Mononuclear cell (primary cell): ENCODE measurements around the gene GRIK2. TPM values are rescaled to one million over a fixed set of nuclear protein-coding genes. Genes with fewer than 3 reads are reported as not detected.

Source experiments
- H3K27me3 ChIP-seq: 2 replicates; pipeline ENCODE4 v1.6.0; 2011; ENCODE audit warnings: low read length, control low read depth; ENCODE audit not compliant: insufficient read depth
- H3K4me1 ChIP-seq: 2 replicates; pipeline ENCODE4 v1.5.1; 2011; ENCODE audit warnings: mild to moderate bottlenecking, low read length, control low read depth; ENCODE audit not compliant: insufficient read depth
- H3K4me3 ChIP-seq: 2 replicates; pipeline ENCODE4 v1.5.1; 2011; ENCODE audit warnings: mild to moderate bottlenecking, low read length, moderate library complexity
- H3K9me3 ChIP-seq: 2 replicates; pipeline ENCODE4 v1.5.1; 2011; ENCODE audit warnings: low read depth, mild to moderate bottlenecking, control low read depth, low read length
- total RNA-seq: library from RNA; depleted of rRNA; stranded (reverse); fragments of >200 nt; gene quantifications from one replicate; pipeline ENCODE4 v1.2.3, GENCODE V29; 2012

The GRIK2 gene
- total RNA-seq, 1 donor: not detected

DNA sequence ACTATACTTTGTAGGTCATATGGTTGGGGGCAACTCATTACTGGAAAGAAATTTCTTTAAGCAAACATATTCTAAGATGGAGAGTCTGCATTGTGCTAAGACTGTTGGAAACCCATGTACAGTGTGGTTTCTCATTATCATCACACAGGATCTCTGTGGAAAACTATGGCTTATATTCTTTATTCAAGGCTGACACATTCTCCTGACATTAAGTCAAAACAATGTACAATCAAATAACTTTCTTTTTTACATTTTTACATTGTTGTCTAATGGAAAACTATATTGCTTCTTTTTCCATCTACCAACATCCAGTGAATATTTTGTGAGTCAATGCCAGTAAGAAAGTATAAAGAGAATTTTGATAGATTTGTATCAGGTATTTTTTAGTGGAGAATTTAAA is 417.6 kb downstream of the GRIK2 start:
- Histone ChIP-seq H3K27me3 (no peaks in the 10 kb centered on the region), H3K4me1 (no peaks in the 10 kb centered on the region), H3K4me3 (no peak overlapping the region), H3K9me3 (no peaks in the 10 kb centered on the region)

DNA sequence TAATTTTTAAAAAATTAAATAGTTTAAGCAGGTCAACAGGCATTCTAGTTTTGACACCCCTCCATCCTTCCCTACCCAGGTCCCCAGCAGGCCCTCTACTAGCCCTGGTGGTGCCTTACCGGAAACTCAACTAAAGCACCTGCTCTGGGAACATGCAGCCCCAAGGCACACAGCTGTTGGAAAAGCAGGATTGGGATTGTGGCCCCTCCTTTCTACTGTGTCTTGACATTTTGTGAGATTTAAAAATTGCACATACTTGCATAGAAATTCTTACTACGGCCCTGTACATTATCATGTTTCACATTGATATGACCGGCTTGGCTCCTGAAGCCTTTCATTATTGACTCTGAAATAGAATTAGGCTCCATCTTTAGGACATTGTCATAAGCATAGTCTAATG is 423.2 kb downstream of the GRIK2 start:
- H3K9me3 ChIP-seq: no peaks in the 10 kb centered on the region
- no peaks in the 10 kb centered on the region for H3K27me3 ChIP-seq
- H3K4me3 ChIP-seq: no peak overlapping the region
- H3K4me1 ChIP-seq: no peaks in the 10 kb centered on the region

DNA sequence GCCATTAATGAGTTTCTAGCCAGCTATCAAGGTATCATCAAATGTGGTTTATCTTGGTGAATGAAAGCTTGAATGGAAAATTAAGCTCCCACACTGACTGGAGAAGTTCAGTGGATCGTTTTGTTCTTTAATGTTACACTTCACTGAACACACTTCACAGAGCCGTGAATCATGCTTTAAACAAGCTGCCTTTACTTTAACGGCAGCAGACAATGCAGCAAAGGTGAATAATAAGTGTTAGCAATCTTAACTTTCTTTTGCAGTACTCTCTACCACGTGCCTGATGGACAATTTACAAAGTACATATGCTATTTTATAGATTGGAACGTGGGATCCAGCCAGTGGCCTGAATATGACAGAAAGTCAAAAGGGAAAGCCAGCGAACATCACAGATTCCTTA is 424.5 kb downstream of the GRIK2 start:
- Histone ChIP-seq H3K4me3 (no peak overlapping the region), H3K27me3 (no peaks in the 10 kb centered on the region), H3K4me1 (no peaks in the 10 kb centered on the region), H3K9me3 (no peaks in the 10 kb centered on the region)

DNA sequence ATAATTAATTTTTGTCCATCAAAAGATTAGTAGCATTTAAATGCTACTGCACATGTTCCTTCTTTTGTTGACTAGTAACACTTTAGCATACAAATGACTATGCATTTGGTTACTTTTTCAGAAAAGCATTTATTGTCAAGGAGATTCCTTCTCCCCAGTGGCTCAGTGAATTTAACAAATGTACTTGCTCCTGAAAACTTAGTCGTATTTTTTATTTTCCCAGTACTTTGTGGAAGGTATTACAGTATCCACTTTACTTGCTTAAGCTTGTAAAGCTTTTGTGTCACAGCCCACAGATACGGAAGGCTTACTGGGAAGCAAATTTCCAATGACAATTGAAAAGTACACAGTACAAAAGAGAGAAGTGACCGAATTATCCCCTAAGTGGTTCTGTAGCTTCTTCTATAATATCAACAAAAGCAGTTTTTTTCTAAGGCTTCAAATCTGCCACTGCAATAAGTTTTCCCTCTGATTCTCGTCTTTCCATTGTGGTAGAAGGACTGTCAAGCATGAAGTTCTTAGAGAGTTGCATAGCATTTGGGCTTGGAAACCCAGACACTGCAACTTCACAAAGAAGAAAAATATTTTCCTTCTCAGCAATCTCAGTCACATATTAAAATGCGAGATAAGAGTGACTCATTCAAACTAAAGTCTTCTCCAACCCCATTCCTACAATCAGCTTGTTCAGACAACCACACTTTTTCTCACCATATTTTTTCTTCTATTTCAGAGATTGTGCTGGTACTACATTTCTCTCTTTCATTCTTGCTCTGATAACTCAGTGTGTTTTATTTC is 431.2 kb downstream of the GRIK2 start:
- H3K27me3 ChIP-seq: no peaks in the 10 kb centered on the region
- no peak overlapping the region for H3K4me3 ChIP-seq
- no peaks in the 10 kb centered on the region for H3K4me1 ChIP-seq
- peaks cover 20% of the 10 kb centered on the region for H3K9me3 ChIP-seq

DNA sequence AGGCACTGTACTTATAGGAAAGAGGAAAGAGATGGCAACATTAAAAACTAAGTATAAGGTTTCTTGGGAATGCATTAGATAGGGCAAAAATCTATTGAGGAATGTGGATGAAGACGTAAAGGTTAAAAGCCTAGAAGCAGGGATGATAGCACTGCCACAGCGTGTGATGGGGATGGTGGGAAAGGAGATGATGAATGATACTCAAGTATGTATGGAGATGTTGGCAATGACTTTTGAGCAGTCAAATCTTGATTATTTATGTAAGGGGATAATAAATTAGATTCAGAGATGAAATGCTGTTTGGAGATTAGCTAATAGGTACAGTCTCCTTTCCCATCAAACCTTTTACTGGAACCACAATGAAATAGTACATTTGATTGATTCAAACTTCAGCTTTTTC is 432.8 kb downstream of the GRIK2 start:
- Histone ChIP-seq H3K9me3 (peaks cover 23% of the 10 kb centered on the region), H3K4me1 (no peaks in the 10 kb centered on the region), H3K27me3 (no peaks in the 10 kb centered on the region), H3K4me3 (no peak overlapping the region)

DNA sequence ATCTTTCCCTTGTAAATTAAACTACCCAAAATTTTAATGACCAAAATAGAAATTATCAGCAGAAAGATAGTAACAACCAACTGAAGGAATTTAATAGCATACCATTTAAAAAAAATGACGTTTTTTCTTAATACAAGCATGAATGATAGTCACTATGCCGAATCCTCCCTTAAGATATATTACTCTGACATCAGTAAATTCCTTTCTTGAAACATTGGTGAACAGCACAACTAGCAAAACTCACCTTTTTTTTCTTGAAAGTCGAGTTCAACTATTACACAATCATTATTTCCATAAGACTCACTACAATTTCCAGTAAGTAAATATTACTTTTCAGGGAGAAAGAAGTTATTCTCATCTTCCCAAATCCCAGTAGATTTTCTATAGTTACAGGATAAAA is 433.2 kb downstream of the GRIK2 start:
- Histone ChIP-seq H3K4me1 (no peaks in the 10 kb centered on the region), H3K9me3 (peaks cover 23% of the 10 kb centered on the region), H3K4me3 (no peak overlapping the region), H3K27me3 (no peaks in the 10 kb centered on the region)

DNA sequence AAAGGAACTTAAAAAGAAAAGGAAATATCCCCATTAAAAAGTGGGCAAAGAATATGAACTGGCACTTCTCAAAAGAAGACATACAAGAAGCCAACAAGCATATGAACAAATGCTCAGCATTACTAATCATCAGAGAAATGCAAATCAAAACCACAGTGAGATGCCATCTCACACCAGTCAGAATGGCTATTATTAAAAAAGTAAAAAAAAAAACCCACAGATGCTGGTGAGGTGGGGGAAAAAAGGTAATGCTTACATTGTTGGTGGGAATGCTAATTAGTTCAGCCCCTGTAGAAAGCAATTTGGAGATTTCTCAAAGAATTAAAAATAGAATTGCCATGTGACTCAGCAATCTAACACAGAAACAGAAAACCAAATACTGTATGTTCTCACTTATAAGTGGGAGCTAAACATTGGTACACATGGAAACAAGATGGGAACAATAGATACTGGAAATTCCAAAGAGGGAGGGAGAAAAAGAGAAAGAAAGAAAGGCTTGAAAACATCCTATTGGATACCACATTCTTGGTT is 437.1 kb downstream of the GRIK2 start:
- Histone ChIP-seq H3K4me1 (no peaks in the 10 kb centered on the region), H3K9me3 (peaks cover 18% of the 10 kb centered on the region), H3K4me3 (no peak overlapping the region), H3K27me3 (no peaks in the 10 kb centered on the region)

DNA sequence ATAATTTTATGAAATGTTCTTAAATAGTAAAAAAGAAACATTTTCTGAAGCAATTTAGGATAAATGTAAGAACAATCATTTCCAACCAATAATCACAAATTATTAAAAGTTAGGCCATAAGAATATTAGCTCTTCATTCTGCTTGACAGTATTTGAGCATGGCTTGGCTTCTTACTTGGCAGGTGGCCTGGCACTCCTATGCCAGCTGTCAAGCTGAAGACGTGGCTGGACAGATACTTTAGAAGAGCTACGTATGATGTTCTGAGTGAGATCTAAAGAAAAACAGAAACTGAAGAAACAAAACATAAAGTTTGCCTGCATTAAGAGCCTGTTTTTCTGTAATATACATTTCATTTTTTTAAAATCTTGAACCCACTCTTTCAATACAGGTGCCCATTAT is 438.9 kb downstream of the GRIK2 start:
- H3K4me1 ChIP-seq: no peaks in the 10 kb centered on the region
- peaks cover 18% of the 10 kb centered on the region for H3K9me3 ChIP-seq
- no peak overlapping the region for H3K4me3 ChIP-seq
- H3K27me3 ChIP-seq: no peaks in the 10 kb centered on the region

DNA sequence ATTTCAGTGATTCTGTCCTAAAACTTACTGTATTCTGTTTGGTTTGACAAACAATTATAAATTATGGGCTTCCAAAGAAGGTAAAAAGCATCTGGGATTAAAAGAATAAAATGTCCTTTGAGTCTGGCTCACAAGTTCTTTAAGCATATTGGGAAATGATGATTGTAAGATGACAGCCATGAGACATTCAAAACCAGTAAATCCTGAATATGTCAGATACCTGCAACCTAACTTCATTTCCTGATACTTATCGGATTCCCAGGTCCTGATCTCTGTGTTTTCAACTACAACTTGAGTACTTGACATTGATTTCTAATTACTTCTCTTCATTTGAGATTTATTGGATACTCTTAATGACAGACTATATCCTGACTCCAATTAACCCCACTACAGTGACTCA is 446.6 kb downstream of the GRIK2 start:
- Histone ChIP-seq H3K9me3 (no peaks in the 10 kb centered on the region), H3K27me3 (no peaks in the 10 kb centered on the region), H3K4me1 (no peaks in the 10 kb centered on the region), H3K4me3 (no peak overlapping the region)

DNA sequence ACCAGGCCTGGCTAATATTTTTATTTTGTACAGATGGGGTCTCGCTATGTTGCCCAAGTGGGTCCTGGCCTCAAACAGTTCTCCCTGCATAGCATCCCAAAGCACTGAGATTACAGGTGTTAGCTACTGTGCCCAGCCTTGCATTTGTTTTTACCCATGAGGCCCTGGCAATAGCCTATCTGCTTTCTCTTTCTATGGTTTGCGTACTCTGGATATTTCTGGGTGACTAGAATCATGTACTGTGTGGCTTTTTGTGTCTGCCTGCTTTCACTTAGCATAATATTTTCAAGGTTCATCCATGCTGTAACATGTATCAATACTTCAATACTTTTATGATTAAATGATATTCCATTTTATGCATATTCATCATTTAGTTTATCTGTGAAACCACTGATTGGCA is 451.7 kb downstream of the GRIK2 start:
- H3K27me3 ChIP-seq: no peaks in the 10 kb centered on the region

DNA sequence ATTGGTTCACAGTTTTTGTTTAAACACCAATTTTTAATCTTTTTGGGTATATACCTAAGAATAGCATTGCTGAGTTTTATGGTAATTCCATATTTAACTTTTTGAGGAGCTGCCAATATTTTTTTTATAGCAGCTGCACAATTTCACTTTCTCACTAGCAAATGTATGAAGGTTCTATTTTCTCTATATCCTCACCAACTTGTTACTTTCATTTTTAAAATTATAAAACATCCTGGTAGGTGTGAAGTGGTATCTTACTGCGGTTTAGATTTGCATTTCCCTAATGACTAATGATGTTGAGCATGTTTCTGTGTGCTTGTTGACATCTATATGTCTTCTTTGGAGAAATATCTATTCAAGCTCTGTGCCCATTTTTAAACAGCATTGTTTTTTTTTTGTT is 452.1 kb downstream of the GRIK2 start:
- no peak overlapping the region for H3K4me3 ChIP-seq
- no peaks in the 10 kb centered on the region for H3K27me3 ChIP-seq
- H3K4me1 ChIP-seq: no peaks in the 10 kb centered on the region
- H3K9me3 ChIP-seq: no peaks in the 10 kb centered on the region

More for the DNA sequence above, 451.7 kb downstream of the GRIK2 start:
- H3K4me3 ChIP-seq: no peak overlapping the region
- no peaks in the 10 kb centered on the region for H3K4me1 ChIP-seq
- H3K9me3 ChIP-seq: no peaks in the 10 kb centered on the region

DNA sequence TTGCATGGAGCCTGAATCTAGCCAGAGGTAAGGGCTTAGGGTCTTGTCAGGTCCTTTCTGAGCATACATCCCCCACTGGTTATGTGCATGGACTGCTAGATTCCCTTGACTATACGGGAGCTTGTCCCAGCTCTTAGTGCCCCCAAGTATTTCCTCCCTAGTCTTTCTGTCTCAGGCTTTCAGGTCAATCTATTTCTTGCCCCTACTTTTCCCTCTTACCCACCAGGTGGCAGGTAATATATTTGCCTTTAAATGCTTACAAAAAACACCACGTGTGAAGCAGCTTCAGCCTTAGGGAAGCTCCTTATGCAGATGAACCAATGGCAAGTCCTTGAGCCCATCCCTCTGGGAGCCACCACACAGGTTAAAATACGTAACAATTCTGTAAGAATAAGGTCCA is 454.2 kb downstream of the GRIK2 start:
- Histone ChIP-seq H3K27me3 (no peaks in the 10 kb centered on the region), H3K9me3 (no peaks in the 10 kb centered on the region), H3K4me3 (no peak overlapping the region), H3K4me1 (no peaks in the 10 kb centered on the region)

DNA sequence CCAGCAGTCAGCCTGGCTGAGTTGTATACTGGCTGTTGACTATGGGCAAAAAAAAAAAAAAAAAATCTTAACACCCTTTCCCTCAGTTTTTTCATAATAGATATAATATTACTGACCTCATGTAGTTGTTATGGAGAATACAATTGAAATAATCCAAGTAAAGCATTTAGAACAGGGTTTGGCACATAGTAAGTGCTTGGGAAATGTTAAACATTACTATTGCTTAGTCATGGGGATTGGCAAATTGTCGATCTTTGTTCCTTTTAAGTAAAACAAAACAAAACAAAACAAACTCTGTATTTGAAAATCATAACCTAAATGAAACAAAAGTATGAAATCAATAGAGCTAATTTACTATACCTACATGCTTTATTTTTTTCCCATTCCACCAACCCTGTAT is 458.4 kb downstream of the GRIK2 start:
- Histone ChIP-seq H3K27me3 (no peaks in the 10 kb centered on the region), H3K4me3 (no peak overlapping the region), H3K4me1 (no peaks in the 10 kb centered on the region), H3K9me3 (no peaks in the 10 kb centered on the region)

DNA sequence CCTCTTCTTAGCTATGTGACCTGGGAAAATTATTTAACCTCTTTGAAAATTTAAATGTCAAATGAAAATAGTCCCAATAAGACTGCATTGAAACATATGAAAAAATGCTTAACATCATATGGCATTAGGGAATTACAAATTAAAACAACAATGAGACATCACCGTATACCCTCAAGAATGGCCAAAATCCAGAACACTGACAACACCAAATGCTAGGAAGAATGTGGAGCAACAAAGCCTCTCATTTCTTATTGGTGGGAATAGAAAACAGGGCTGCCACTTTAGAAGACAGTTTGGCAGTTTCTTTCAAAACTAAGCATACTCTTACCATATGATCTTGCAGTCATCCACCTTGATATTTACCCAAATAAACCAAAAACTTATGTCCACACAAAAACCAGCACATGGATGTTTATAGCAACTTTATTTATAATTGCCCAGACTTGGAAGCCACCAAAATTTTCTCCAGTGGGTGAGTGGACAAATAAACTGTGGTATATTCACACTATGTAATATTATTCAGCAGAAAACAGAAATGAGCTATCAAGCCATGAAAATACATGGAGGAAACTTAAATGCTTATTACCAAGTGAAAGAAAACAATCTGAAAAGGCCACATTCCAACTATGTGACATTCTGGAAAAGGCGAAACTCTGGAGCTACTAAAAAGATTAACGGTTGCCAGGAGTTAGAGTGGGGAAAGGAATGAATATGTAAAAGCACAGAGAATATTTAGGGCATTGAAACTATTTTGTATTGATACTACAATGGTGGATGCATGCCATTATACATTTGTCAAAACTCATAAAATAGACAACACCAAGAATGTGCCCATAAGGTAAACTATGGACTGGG is 459.9 kb downstream of the GRIK2 start:
- no peak overlapping the region for H3K4me3 ChIP-seq

DNA sequence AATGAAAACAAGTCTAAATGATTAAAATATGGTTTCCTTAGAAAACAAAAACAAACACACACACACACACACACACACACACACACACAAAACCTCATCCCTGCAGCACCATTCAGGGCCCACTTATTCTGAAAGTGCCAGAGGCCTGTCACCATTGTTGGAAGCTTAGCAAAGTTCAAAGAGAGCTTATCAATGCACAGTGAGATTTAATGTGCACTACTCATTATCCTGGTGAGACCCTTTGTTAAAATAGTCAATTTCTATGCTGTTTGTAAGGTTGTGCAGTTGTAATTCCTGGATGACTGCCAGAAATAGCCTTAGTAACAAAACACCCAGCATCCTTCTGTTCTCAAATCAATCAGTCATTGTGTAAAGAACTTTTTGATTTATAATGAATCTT is 482.9 kb downstream of the GRIK2 start:
- Histone ChIP-seq H3K4me1 (no peaks in the 10 kb centered on the region), H3K9me3 (no peaks in the 10 kb centered on the region), H3K27me3 (no peaks in the 10 kb centered on the region), H3K4me3 (no peak overlapping the region)

More for the DNA sequence above, 459.9 kb downstream of the GRIK2 start:
- Histone ChIP-seq H3K9me3 (no peaks in the 10 kb centered on the region), H3K27me3 (no peaks in the 10 kb centered on the region), H3K4me1 (no peaks in the 10 kb centered on the region)
